Esophagus (tissue), 2 donors: Measurements from ENCODE around the gene ERC2. TPM values are rescaled to one million over a fixed set of nuclear protein-coding genes. Genes with fewer than 3 reads are reported as not detected.

Experiments used
- H3K27ac ChIP-seq, 2 donors: one replicate each; pipeline ENCODE4 v1.5.1; 2013; ENCODE audit warnings: low read depth in 2 of 2, mild to moderate bottlenecking in 2 of 2, inconsistent platforms in 1 of 2, low read length in 1 of 2, moderate library complexity in 1 of 2
- H3K27me3 ChIP-seq, 2 donors: one replicate each; pipeline ENCODE4 v1.6.1; 2013; ENCODE audit warnings: low read length in 2 of 2, control low read depth in 1 of 2, mild to moderate bottlenecking in 1 of 2; ENCODE audit not compliant: insufficient read depth in 2 of 2, control insufficient read depth in 1 of 2
- H3K36me3 ChIP-seq, 2 donors: one replicate each; pipeline ENCODE4 v1.6.1; 2013; ENCODE audit warnings: low read length in 1 of 2; ENCODE audit not compliant: control insufficient read depth in 2 of 2, insufficient read depth in 2 of 2
- H3K4me1 ChIP-seq, 2 donors: one replicate each; pipeline ENCODE4 v1.6.1; 2013; ENCODE audit warnings: low read length in 1 of 2; ENCODE audit not compliant: control insufficient read depth in 2 of 2, insufficient read depth in 2 of 2
- H3K4me3 ChIP-seq, 2 donors: one replicate each; pipeline ENCODE4 v1.5.1; 2013; ENCODE audit warnings: low read length in 2 of 2, mild to moderate bottlenecking in 2 of 2, low read depth in 1 of 2, moderate library complexity in 1 of 2
- H3K9me3 ChIP-seq, 2 donors: one replicate each; pipeline ENCODE4 v1.6.1; 2013; ENCODE audit warnings: mild to moderate bottlenecking in 2 of 2, low read depth in 1 of 2, low read length in 1 of 2, moderate library complexity in 1 of 2; ENCODE audit not compliant: control insufficient read depth in 2 of 2, insufficient read depth in 1 of 2
- WGBS, 2 donors: extraction: QIAGEN DNeasy Blood & Tissue Kit; methylation state at CpG; one replicate each; pipeline ENCODE4 v1.1.7; 2013; 5-methylcytosine and 5-hydroxymethylcytosine counted together
- polyA plus RNA-seq, 2 donors: library from polyadenylated mRNA; stranded (reverse); fragments of 200-250 nt; gene quantifications; one replicate each; pipeline ENCODE4 v1.2.3, GENCODE V29; 2013
- donor health status: healthy with polysubstance abuse.
- donor health status: Bipolar disorder and iron deficiency.

ERC2 gene
- polyA plus RNA-seq, 2 donors = 0.18 to 0.20 TPM

DNA sequence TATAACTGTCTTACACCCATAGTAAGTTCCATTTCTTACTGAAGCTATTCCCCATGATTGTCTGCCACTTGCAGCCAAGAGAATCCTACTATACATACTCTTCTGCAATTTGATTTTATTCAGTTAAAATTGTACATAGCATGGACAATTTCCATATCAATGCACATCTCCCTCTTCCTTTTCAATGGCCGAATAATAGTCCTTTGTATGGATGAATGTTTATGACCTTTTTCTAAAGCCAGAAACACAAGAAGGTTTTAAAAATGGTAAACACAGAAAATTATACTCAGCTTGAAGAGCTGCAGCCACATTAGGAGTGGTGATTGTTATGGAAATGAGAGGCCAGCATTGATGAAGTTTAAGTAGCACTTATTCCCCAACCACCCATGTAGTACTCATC, 8.5 kb upstream of the ERC2 start:
- no peaks in the 10 kb centered on the region for H3K4me1 ChIP-seq
- H3K27me3 ChIP-seq = peaks cover 0 to 3% of the 10 kb centered on the region in 2 donors
- H3K9me3 ChIP-seq = no peaks in the 10 kb centered on the region
- peaks cover 0 to 3% of the 10 kb centered on the region in 2 donors for H3K36me3 ChIP-seq
- no peak overlapping the region for H3K27ac ChIP-seq
- WGBS, 2 donors = 88 to 100% methylated on average over 1 of the region's 1 CpG
- no peak overlapping the region for H3K4me3 ChIP-seq

GRCh38 chr3:56471771-56472170, 3.5 kb upstream of the ERC2 start:
- no peak overlapping the region for H3K27ac ChIP-seq
- H3K4me3 ChIP-seq = no peak overlapping the region
- peaks cover 3% of the 10 kb centered on the region in 2 donors for H3K27me3 ChIP-seq
- H3K4me1 ChIP-seq = no peaks in the 10 kb centered on the region
- H3K36me3 ChIP-seq = peaks cover 0 to 3% of the 10 kb centered on the region in 2 donors
- H3K9me3 ChIP-seq = no peaks in the 10 kb centered on the region
- WGBS, 2 donors = 76 to 82% methylated on average over 3 of the region's 3 CpGs

GRCh38 chr3:56469141-56469540, 874 bp upstream of the ERC2 start:
- Histone ChIP-seq H3K27me3 (peaks cover 3 to 4% of the 10 kb centered on the region in 2 donors), H3K4me3 (no peak overlapping the region), H3K27ac (no peak overlapping the region), H3K4me1 (no peaks in the 10 kb centered on the region), H3K9me3 (no peaks in the 10 kb centered on the region), H3K36me3 (peaks cover 0 to 3% of the 10 kb centered on the region in 2 donors)
- 87 to 89% methylated on average over 3 of the region's 3 CpGs for WGBS, 2 donors

GRCh38 chr3:56467801-56468183, 475 bp downstream of the ERC2 start:
- Histone ChIP-seq H3K4me3 (peak overlapping the region; percentile 47 to 57), H3K27ac (no peak overlapping the region), H3K36me3 (peaks cover 0 to 3% of the 10 kb centered on the region in 2 donors), H3K27me3 (peaks cover 0 to 4% of the 10 kb centered on the region in 2 donors), H3K9me3 (no peaks in the 10 kb centered on the region), H3K4me1 (no peaks in the 10 kb centered on the region)
- 2% methylated on average over 21 to 28 of the region's 28 CpGs for WGBS, 2 donors

GRCh38 chr3:56467108-56467507, 1.2 kb downstream of the ERC2 start:
- WGBS, 2 donors = 2 to 3% methylated on average over 14 of the region's 14 CpGs
- H3K4me1 ChIP-seq = no peaks in the 10 kb centered on the region
- H3K9me3 ChIP-seq = no peaks in the 10 kb centered on the region
- H3K4me3 ChIP-seq = peak overlapping the region in 1 of 2 donors; percentile 57
- H3K36me3 ChIP-seq = peaks cover 0 to 2% of the 10 kb centered on the region in 2 donors
- peaks cover 0 to 4% of the 10 kb centered on the region in 2 donors for H3K27me3 ChIP-seq
- no peak overlapping the region for H3K27ac ChIP-seq

GRCh38 chr3:56459719-56460118, 8.5 kb downstream of the ERC2 start:
- Histone ChIP-seq H3K9me3 (no peaks in the 10 kb centered on the region), H3K27me3 (no peaks in the 10 kb centered on the region), H3K27ac (no peak overlapping the region), H3K4me3 (no peak overlapping the region), H3K4me1 (no peaks in the 10 kb centered on the region), H3K36me3 (no peaks in the 10 kb centered on the region)
- WGBS, 2 donors = 33 to 65% methylated on average over 3 of the region's 3 CpGs

GRCh38 chr3:56459104-56459496, 9.2 kb downstream of the ERC2 start:
- Histone ChIP-seq H3K36me3 (no peaks in the 10 kb centered on the region), H3K4me1 (no peaks in the 10 kb centered on the region), H3K27ac (no peak overlapping the region), H3K9me3 (no peaks in the 10 kb centered on the region), H3K27me3 (no peaks in the 10 kb centered on the region), H3K4me3 (no peak overlapping the region)
- 39 to 53% methylated on average over 1 of the region's 1 CpG for WGBS, 2 donors

- Histone ChIP-seq H3K9me3 (no peaks in the 10 kb centered on the region), H3K4me1 (no peaks in the 10 kb centered on the region), H3K27ac (no peak overlapping the region), H3K36me3 (no peaks in the 10 kb centered on the region), H3K27me3 (no peaks in the 10 kb centered on the region), H3K4me3 (no peak overlapping the region)
- WGBS, 2 donors = 56 to 64% methylated on average over 12 of the region's 12 CpGs
Observed at GRCh38 chr3:56458496-56459103, 9.7 kb downstream of the ERC2 start.

- H3K27me3 ChIP-seq = no peaks in the 10 kb centered on the region
- no peak overlapping the region for H3K27ac ChIP-seq
- no peaks in the 10 kb centered on the region for H3K9me3 ChIP-seq
- no peak overlapping the region for H3K4me3 ChIP-seq
- no peaks in the 10 kb centered on the region for H3K4me1 ChIP-seq
- no peaks in the 10 kb centered on the region for H3K36me3 ChIP-seq
- WGBS, 2 donors = 21 to 24% methylated on average over 1 of the region's 1 CpG
Observed at GRCh38 chr3:56456117-56456516, 12.2 kb downstream of the ERC2 start.

DNA sequence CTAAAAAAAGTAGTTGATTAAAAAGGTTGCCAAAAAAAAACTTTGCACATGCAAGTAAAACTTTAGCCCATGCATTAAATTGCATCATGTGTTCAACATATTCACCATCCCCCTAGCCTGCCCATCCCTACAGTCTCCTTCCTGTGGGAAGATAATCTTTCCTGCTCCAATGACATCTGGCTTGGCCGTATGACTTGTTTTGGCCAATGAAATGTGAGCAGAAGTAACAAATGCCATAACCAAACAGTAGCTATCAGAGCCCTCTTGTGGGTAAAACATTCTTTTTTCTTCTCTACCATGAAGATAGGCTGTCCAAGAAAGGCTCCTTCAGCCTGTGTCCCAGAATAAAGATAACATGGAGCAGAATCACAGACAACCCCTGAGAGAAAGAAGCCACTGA, 15.3 kb downstream of the ERC2 start:
- Histone ChIP-seq H3K4me3 (no peak overlapping the region), H3K36me3 (no peaks in the 10 kb centered on the region), H3K9me3 (no peaks in the 10 kb centered on the region), H3K27ac (no peak overlapping the region), H3K4me1 (no peaks in the 10 kb centered on the region), H3K27me3 (no peaks in the 10 kb centered on the region)
- WGBS, 2 donors = 39 to 61% methylated on average over 1 of the region's 1 CpG
